GM19372 (cell line): ENCODE measurements around the gene NR1I3.
"Not testable (repeated sequence)": the region's sequence is repeated elsewhere in the genome, so short reads cannot be mapped to it uniquely, and the experiment has no call there.

Experiments used
- ATAC-seq: cut with Tn5 transposase; IDR thresholded peaks from one replicate; pipeline ENCODE4 v1.9.1; 2021; ENCODE audit warnings: mild to moderate bottlenecking, low read depth, moderate library complexity; ENCODE audit not compliant: unreplicated experiment

NR1I3 gene

GRCh38 chr1:161238039-161238473 is at the start of gene NR1I3:
NR1I3 (minus strand) TSS chr1:161238203; CDS start chr1:161236565, 1,638 bp downstream.
- no peak for ATAC-seq

- ATAC-seq = no peak
These were observed 49.6 kb upstream of the NR1I3 start for GRCh38 chr1:161287482-161288054.

- no peak for ATAC-seq
These were observed 47.5 kb upstream of the NR1I3 start for GRCh38 chr1:161285521-161285920.

DNA sequence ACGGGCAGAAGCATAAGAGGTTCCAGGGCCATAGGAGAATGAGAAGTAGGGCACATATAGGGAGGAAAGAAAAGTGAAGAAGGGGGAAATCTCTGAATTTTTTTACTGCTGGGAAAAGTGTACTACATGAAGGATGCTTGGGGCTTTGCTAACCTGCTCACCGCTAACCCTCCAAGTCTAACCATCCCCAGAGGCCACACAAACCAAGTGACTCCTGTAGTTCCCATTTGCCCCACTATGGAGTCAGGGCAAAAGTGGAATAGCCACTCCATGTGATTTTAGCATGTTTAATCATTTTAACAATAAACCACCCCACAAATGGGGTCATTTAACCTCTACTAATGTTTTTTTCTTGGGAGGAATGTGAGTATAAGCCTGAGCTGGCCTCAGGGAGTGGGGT is 47.1 kb upstream of the NR1I3 start:
- no peak for ATAC-seq

DNA sequence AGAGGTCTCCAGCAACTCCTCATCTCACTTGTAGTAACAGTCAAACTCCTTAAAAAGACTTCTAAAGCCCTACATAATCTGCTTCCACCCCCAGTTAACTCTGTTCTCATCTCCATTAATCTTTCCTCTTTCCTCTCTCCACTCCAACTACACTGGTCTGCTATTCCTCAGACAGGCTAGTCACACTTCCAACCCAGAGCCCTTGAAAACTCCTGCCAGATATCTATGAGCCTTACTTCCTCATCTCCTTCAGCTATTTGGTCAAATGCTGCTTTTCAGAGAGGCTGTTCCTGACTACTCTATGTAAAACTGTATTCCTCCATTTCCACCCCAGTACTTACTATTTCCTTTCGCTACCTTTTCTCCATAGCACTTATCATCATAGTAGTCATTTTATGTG is 45.0 kb upstream of the NR1I3 start:
- ATAC-seq = no peak

GRCh38 chr1:161274874-161275273 is 36.9 kb upstream of the NR1I3 start:
- ATAC-seq = no peak

GRCh38 chr1:161273402-161273801 is 35.4 kb upstream of the NR1I3 start:
- ATAC-seq = no peak

- ATAC-seq = no peak
These were observed 29.3 kb upstream of the NR1I3 start for GRCh38 chr1:161267321-161267720.

GRCh38 chr1:161266836-161267235 is 28.8 kb upstream of the NR1I3 start:
- no peak for ATAC-seq

- no peak for ATAC-seq
These were observed 28.2 kb upstream of the NR1I3 start for GRCh38 chr1:161266202-161266601.

- no peak for ATAC-seq
These were observed 27.3 kb upstream of the NR1I3 start for GRCh38 chr1:161265305-161265704.

GRCh38 chr1:161261261-161262235 is 23.5 kb upstream of the NR1I3 start:
- ATAC-seq = no peak

GRCh38 chr1:161260376-161261260 is 22.6 kb upstream of the NR1I3 start:
- ATAC-seq = no peak

GRCh38 chr1:161259765-161260164 is 21.8 kb upstream of the NR1I3 start:
- no peak for ATAC-seq

GRCh38 chr1:161259345-161259702 is 21.3 kb upstream of the NR1I3 start:
- ATAC-seq = no peak

DNA sequence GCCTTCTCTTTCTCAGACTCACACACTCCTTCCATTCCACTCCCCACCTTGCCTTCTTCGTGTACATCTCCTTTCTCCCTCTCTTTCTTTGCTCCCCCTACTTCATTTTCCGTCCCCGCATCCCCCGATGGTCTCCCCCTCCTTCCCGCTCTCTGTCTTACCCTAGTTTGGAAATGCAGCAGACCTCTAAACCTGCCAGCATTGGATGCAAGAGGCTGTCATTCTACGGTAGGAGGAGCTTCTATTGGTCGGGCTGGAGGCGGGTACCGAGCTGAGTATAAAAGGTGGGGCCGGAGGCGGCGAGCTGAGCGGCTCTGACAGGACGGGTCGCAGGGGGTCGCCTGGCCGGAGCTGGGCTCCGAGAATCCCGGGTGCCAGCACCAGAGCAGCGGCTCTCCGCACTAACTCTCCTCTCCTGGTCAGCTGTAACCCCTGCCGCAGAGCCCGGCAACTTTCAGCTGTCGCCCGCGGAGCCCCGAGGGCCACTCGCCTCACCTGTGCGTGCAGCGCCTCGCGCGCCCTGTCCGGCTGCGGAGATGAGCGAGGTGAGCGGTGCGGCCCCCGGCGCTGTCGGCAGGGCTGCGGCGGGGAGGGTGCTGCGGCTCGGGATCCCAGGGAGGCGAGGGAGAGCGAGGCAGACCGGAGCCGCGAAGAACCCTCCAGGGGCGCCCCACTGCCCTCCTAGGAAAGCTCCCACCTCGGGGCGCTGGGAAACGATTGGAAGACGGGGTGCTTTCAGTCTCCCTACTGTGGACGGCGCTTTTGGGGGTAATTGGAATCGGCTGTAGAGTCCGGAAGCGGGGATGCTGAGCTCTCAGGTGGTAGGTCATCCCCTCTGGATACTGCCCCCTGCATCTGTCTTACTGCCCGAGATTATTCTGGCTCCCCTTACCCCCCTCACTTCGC is 20.7 kb upstream of the NR1I3 start, which contains the start of gene PCP4L1:
Gene PCP4L1 (plus strand): TSS at position 307 of the 906 bp plus-strand sequence. CDS start 230 bp downstream, at position 537.
- no peak for ATAC-seq

- ATAC-seq = not testable (repeated sequence)
These were observed 19.1 kb upstream of the NR1I3 start for GRCh38 chr1:161257109-161257508.

GRCh38 chr1:161255955-161256520 is 18.0 kb upstream of the NR1I3 start:
- ATAC-seq = not testable (repeated sequence)

- not testable (repeated sequence) for ATAC-seq
These were observed 17.3 kb upstream of the NR1I3 start for GRCh38 chr1:161255302-161255701.
